HepG2 (cell line): ENCODE results near the gene CPNE5. TPM values are rescaled to one million over a fixed set of nuclear protein-coding genes. Genes with fewer than 3 reads are reported as not detected.
A peak's percentile ranks its signal among the peaks of the same experiment; 100 is the strongest.

Source experiments
- ARID2 ChIP-seq: sonication (generic); formaldehyde crosslinking; IDR thresholded peaks from 2 replicates; pipeline ENCODE4 v1.8.1; 2022; ENCODE audit warnings: mild to moderate bottlenecking, missing genetic modification reagents, borderline replicate concordance
- DMAP1 ChIP-seq: IDR thresholded peaks from 2 replicates; pipeline ENCODE4 v1.6.1; 2016
- ESRRA ChIP-seq: sonication (generic); formaldehyde crosslinking; IDR thresholded peaks from 2 replicates; pipeline ENCODE4 v1.5.1; 2020; ENCODE audit warnings: mild to moderate bottlenecking, low read depth, missing genetic modification reagents
- GMEB2 ChIP-seq: IDR thresholded peaks from 2 replicates; pipeline ENCODE4 v1.6.1; 2016; ENCODE audit warnings: missing biosample characterization, missing genetic modification reagents, low read depth
- HCFC1 ChIP-seq: fragments of 150-350 bp; IDR thresholded peaks from 2 replicates; pipeline ENCODE4 v1.6.1; 2014; ENCODE audit warnings: low read depth, low read length
- HOMEZ ChIP-seq: IDR thresholded peaks from 2 replicates; pipeline ENCODE4 v1.6.1; 2016; ENCODE audit warnings: low read depth
- IKZF4 ChIP-seq: sonication (generic); formaldehyde crosslinking; IDR thresholded peaks from 2 replicates; pipeline ENCODE4 v1.5.1; 2020; ENCODE audit warnings: borderline replicate concordance, mild to moderate bottlenecking, low read depth, missing genetic modification reagents; ENCODE audit errors: not compliant biosample characterization
- IRF2 ChIP-seq: IDR thresholded peaks from 2 replicates; pipeline ENCODE4 v1.6.1; 2018; ENCODE audit warnings: missing genetic modification reagents, missing compliant biosample characterization
- MAFK ChIP-seq, 2 experiments: IDR thresholded peaks in 1 of 2; conservative IDR thresholded peaks in 1 of 2; 2 replicates each; pipeline ENCODE4 v1.6.1; 2011; ENCODE audit warnings: improper control_type of control experiment in 2 of 2, low read length in 2 of 2
- PBX3 ChIP-seq: sonication (generic); formaldehyde crosslinking; IDR thresholded peaks from 2 replicates; pipeline ENCODE4 v1.8.1; 2023; ENCODE audit warnings: missing genetic modification reagents, inconsistent platforms, borderline replicate concordance
- PLRG1 ChIP-seq: fragments of 450-650 bp; conservative IDR thresholded peaks from 2 replicates; pipeline ENCODE4 v1.6.1; 2016
- SNAPC2 ChIP-seq: sonication (generic); formaldehyde crosslinking; IDR thresholded peaks from 2 replicates; pipeline ENCODE4 v1.8.1; 2022; ENCODE audit warnings: mild to moderate bottlenecking, missing genetic modification reagents
- THRA ChIP-seq: sonication (generic); formaldehyde crosslinking; IDR thresholded peaks from 2 replicates; pipeline ENCODE4 v1.4.0; 2020; ENCODE audit warnings: missing genetic modification reagents, borderline replicate concordance
- TRAFD1 ChIP-seq: sonication (generic); formaldehyde crosslinking; IDR thresholded peaks from 2 replicates; pipeline ENCODE4 v1.5.1; 2020; ENCODE audit warnings: missing genetic modification reagents, mild to moderate bottlenecking, borderline replicate concordance
- ZMYM3 ChIP-seq: sonication (generic); formaldehyde crosslinking; IDR thresholded peaks from 2 replicates; pipeline ENCODE4 v1.5.1; 2020; ENCODE audit warnings: mild to moderate bottlenecking, missing genetic modification reagents
- ZNF3 ChIP-seq: IDR thresholded peaks from 2 replicates; pipeline ENCODE4 v1.7.0; 2017; ENCODE audit warnings: inconsistent platforms
- ZNF317 ChIP-seq: sonication (generic); formaldehyde crosslinking; IDR thresholded peaks from 2 replicates; pipeline ENCODE4 v1.5.0; 2020; ENCODE audit warnings: mild to moderate bottlenecking, missing genetic modification reagents
- ZNF598 ChIP-seq: sonication (generic); formaldehyde crosslinking; IDR thresholded peaks from 2 replicates; pipeline ENCODE4 v1.5.1; 2020; ENCODE audit warnings: mild to moderate bottlenecking, missing genetic modification reagents, borderline replicate concordance
- ZNF670 ChIP-seq: sonication (generic); formaldehyde crosslinking; IDR thresholded peaks from 2 replicates; pipeline ENCODE4 v1.8.0; 2022; ENCODE audit warnings: mild to moderate bottlenecking, missing genetic modification reagents, borderline replicate concordance
- ZNF75D ChIP-seq: sonication (generic); formaldehyde crosslinking; IDR thresholded peaks from 2 replicates; pipeline ENCODE4 v1.8.1; 2023; ENCODE audit warnings: missing genetic modification reagents, mild to moderate bottlenecking, borderline replicate concordance
- ZNF879 ChIP-seq: sonication (generic); formaldehyde crosslinking; IDR thresholded peaks from 2 replicates; pipeline ENCODE4 v1.8.1; 2023; ENCODE audit warnings: missing genetic modification reagents
- polyA plus RNA-seq, 8 experiments: library from polyadenylated mRNA; depleted of rRNA in 3 of 8; stranded (reverse) in 7 of 8; unstranded in 1 of 8; fragments of >200 nt; fragmentation: Illumina TruSeq in 4 of 8; extraction: Trizol in 4 of 8; gene quantifications; 2 replicates each; pipeline versions ENCODE4 v1.2.1 to v1.2.3, GENCODE V29; 2011 to 2016; ENCODE audit warnings: low read depth in 4 of 8, missing spikeins in 1 of 8, mixed read lengths in 1 of 8; ENCODE audit not compliant: insufficient read depth in 1 of 8
- total RNA-seq, 5 experiments: library from RNA; depleted of rRNA; stranded (reverse); fragments of >200 nt; fragmentation: Illumina TruSeq; extraction: Trizol; gene quantifications; 2 replicates each; pipeline ENCODE4 v1.2.3, GENCODE V29; 2016; ENCODE audit warnings: low read depth in 1 of 5

The CPNE5 gene
- total and polyA plus RNA-seq, 2 of the 13 experiments (the other 11 are each of a cell fraction or from before 2014, with no cell fraction given), result 0.16 TPM; not detected in 1

GRCh38 chr6:36829919-36830544, 9.2 kb downstream of the CPNE5 start (continued):
- TF ChIP-seq ZNF3 (CRISPR knock-in tag), result peak; percentile 83
- peak; percentile 90 for TF ChIP-seq ESRRA (CRISPR knock-in tag)
- no peak for TF ChIP-seq PLRG1
- peak; percentile 17; the same call in 1 of the 2 replicates for TF ChIP-seq TRAFD1 (CRISPR knock-in tag)
- TF ChIP-seq PBX3 (CRISPR knock-in tag), result no peak
- TF ChIP-seq HOMEZ, result peak; percentile 57; the same call in 1 of the 2 replicates
- no peak for TF ChIP-seq HCFC1
- TF ChIP-seq THRA (CRISPR knock-in tag), result peak; percentile 54; the same call in 1 of the 2 replicates
- peak; percentile 63 for TF ChIP-seq DMAP1 (CRISPR knock-in tag)
- TF ChIP-seq IKZF4 (CRISPR knock-in tag), result no peak
- no peak for TF ChIP-seq ZNF317 (CRISPR knock-in tag)
- TF ChIP-seq ZNF670 (CRISPR knock-in tag), result 0 out of 2 replicates have a peak, but pooled peaks have one; percentile 11
- TF ChIP-seq ZNF598 (CRISPR knock-in tag), result no peak
- peak; percentile 85 for TF ChIP-seq IRF2 (CRISPR knock-in tag)
- TF ChIP-seq GMEB2, result no peak
- peak; percentile 93 for TF ChIP-seq ARID2 (CRISPR knock-in tag)
- peak; percentile 98 for TF ChIP-seq ZMYM3 (CRISPR knock-in tag)
- TF ChIP-seq ZNF879 (CRISPR knock-in tag), result no peak
- no peak for TF ChIP-seq MAFK (conservative IDR thresholded peaks at IDR 0.05 in 1 of 2, IDR thresholded peaks at IDR 0.05 in 1 of 2; ENCODE audit: low read length in 2 of 2)
- no peak for TF ChIP-seq ZNF75D (CRISPR knock-in tag)
- 0 out of 2 replicates have a peak, but pooled peaks have one; percentile 79 for TF ChIP-seq SNAPC2 (CRISPR knock-in tag)
